HepG2 (cell line): ENCODE results near the gene GRB10. TPM values are rescaled to one million over a fixed set of nuclear protein-coding genes. Genes with fewer than 3 reads are reported as not detected.

ENCODE experiments used
- ATAC-seq: fragments of 200-7000 bp; cut with Tn5 transposase; 3 replicates; pipeline ENCODE4 v1.9.1; 2020; ENCODE audit warnings: mild to moderate bottlenecking, moderate library complexity
- BruUV-seq: library from RNA; stranded (reverse); fragments of 400-500 nt; replicated peaks from 2 replicates; lab custom pipeline; 2021; lab: Mats Ljungman, UMichigan
- CTCF ChIA-PET: fragments of 300-600 bp; formaldehyde crosslinking; extraction: SDS; loops from one replicate; lab custom pipeline; 2021; ENCODE audit warnings: low total read pairs, inconsistent platforms, low intra/inter-chr PET ratio; lab: Yijun Ruan, JAX
- POLR2A ChIA-PET: fragments of 350-600 bp; sonication (Branson Sonifier 250); formaldehyde crosslinking; loops from one replicate; lab custom pipeline; 2020; ENCODE audit warnings: antibody characterized with exemption, inconsistent platforms; lab: Yijun Ruan, JAX
- DNase-seq: peaks from one replicate; pipeline ENCODE4 v3.0.0-alpha.2; 2015; ENCODE audit warnings: low spot score
- FAIRE-seq: peaks from 3 replicates; lab custom pipeline; 2011; peaks lifted over from hg19 to GRCh38; lab: Jason Lieb, UNC
- H2AFZ ChIP-seq: one replicate; pipeline ENCODE4 v1.6.1; 2011; ENCODE audit warnings: low read length, inconsistent platforms
- H3K27ac ChIP-seq: fragments of 300-600 bp; 3 replicates; pipeline ENCODE4 v1.8.0; 2011; ENCODE audit warnings: mixed run types, mild to moderate bottlenecking, mixed read lengths, low read length, inconsistent platforms; ENCODE audit not compliant: insufficient read depth; ENCODE audit errors: extremely low read length
- H3K27me3 ChIP-seq, 2 experiments: fragments of 200-600 bp in 1 of 2; 2 replicates in 1 of 2; 3 replicates in 1 of 2; pipeline versions ENCODE4 v1.6.0 to v1.8.0; 2011; ENCODE audit warnings: low read length in 2 of 2, mild to moderate bottlenecking in 2 of 2, moderate library complexity in 2 of 2, inconsistent platforms in 1 of 2; ENCODE audit not compliant: insufficient read depth in 2 of 2, control insufficient read depth in 1 of 2
- H3K36me3 ChIP-seq, 2 experiments: fragments of 200-600 bp in 1 of 2; replicated peaks in 1 of 2; 2 replicates in 1 of 2; 3 replicates in 1 of 2; pipeline versions ENCODE4 v1.5.1 to v1.8.0; 2011; ENCODE audit warnings: low read length in 2 of 2, inconsistent platforms in 1 of 2; ENCODE audit not compliant: insufficient read depth in 2 of 2, control insufficient read depth in 1 of 2
- H3K4me1 ChIP-seq: 2 replicates; pipeline ENCODE4 v1.5.1; 2012; ENCODE audit warnings: low read length, inconsistent platforms; ENCODE audit not compliant: insufficient read depth
- H3K4me2 ChIP-seq: 2 replicates; pipeline ENCODE4 v1.6.0; 2011; ENCODE audit warnings: low read depth, low read length, inconsistent platforms
- H3K4me3 ChIP-seq, 3 experiments: fragments of 200-600 bp in 1 of 3; sonication (generic), shearing (Covaris generic) in 1 of 3; replicated peaks in 1 of 3; 2 replicates each; pipeline ENCODE4 v1.5.1; 2011 to 2016; ENCODE audit warnings: low read length in 3 of 3, inconsistent platforms in 2 of 3, low read depth in 2 of 3, mild to moderate bottlenecking in 2 of 3, control low read depth in 1 of 3, mixed read lengths in 1 of 3; ENCODE audit not compliant: insufficient read depth in 1 of 3
- H3K79me2 ChIP-seq: one replicate; pipeline ENCODE4 v1.6.1; 2011; ENCODE audit warnings: low read length, inconsistent platforms; ENCODE audit not compliant: insufficient read depth
- H3K9ac ChIP-seq: 2 replicates; pipeline ENCODE4 v1.6.0; 2011; ENCODE audit warnings: mild to moderate bottlenecking, low read depth, low read length, inconsistent platforms; ENCODE audit not compliant: insufficient read depth
- H3K9me3 ChIP-seq: 2 replicates; pipeline ENCODE4 v1.5.1; 2012; ENCODE audit warnings: mild to moderate bottlenecking, low read length
- H4K20me1 ChIP-seq: 2 replicates; pipeline ENCODE4 v1.6.0; 2011; ENCODE audit warnings: inconsistent platforms, mild to moderate bottlenecking, low read length, moderate library complexity; ENCODE audit not compliant: insufficient read depth
- BCL6 ChIP-seq: IDR thresholded peaks from 2 replicates; pipeline ENCODE4 v1.6.1; 2016; ENCODE audit warnings: missing genetic modification reagents, missing compliant biosample characterization
- BORCS8-MEF2B ChIP-seq: sonication (generic); formaldehyde crosslinking; IDR thresholded peaks from 2 replicates; pipeline ENCODE4 v1.8.0; 2022; ENCODE audit warnings: mild to moderate bottlenecking, missing genetic modification reagents
- GATAD2A ChIP-seq: IDR thresholded peaks from 2 replicates; pipeline ENCODE4 v1.6.1; 2016
- MED1 ChIP-seq: sonication (generic); formaldehyde crosslinking; IDR thresholded peaks from 2 replicates; pipeline ENCODE4 v1.4.0; 2020; ENCODE audit warnings: missing genetic modification reagents
- MIXL1 ChIP-seq: IDR thresholded peaks from 2 replicates; pipeline ENCODE4 v1.6.1; 2016
- MXD3 ChIP-seq: IDR thresholded peaks from 2 replicates; pipeline ENCODE4 v1.6.1; 2016; ENCODE audit warnings: mild to moderate bottlenecking, missing biosample characterization, missing genetic modification reagents
- RAD21 ChIP-seq: fragments of 450-650 bp; formaldehyde crosslinking; IDR thresholded peaks from 2 replicates; pipeline ENCODE4 v1.5.0; 2020; ENCODE audit warnings: mild to moderate bottlenecking
- THAP11 ChIP-seq: IDR thresholded peaks from 2 replicates; pipeline ENCODE4 v1.6.1; 2016; ENCODE audit warnings: missing biosample characterization, missing genetic modification reagents
- ZBTB26 ChIP-seq: IDR thresholded peaks from 2 replicates; pipeline ENCODE4 v1.6.1; 2016; ENCODE audit warnings: missing compliant biosample characterization, missing genetic modification reagents, borderline replicate concordance
- ZFP90 ChIP-seq: sonication (generic); formaldehyde crosslinking; IDR thresholded peaks from 2 replicates; pipeline ENCODE4 v1.8.0; 2022; ENCODE audit warnings: missing genetic modification reagents, mild to moderate bottlenecking, inconsistent platforms, borderline replicate concordance
- ZGPAT ChIP-seq: IDR thresholded peaks from 2 replicates; pipeline ENCODE4 v1.6.1; 2016; ENCODE audit warnings: mild to moderate bottlenecking
- ZNF574 ChIP-seq: sonication (generic); formaldehyde crosslinking; IDR thresholded peaks from 2 replicates; pipeline ENCODE4 v1.4.0; 2020; ENCODE audit warnings: missing genetic modification reagents
- WGBS: methylation state at CpG from one replicate; pipeline ENCODE4 v1.1.6; 2017; ENCODE audit warnings: low lambda C conversion rate; 5-methylcytosine and 5-hydroxymethylcytosine counted together
- in situ Hi-C: cut with HindIII; loops from 2 replicates; pipeline ENCODE4 v1.10.0; 2017; ENCODE audit warnings: low pct_unique_long_range_greater_than_20kb; ENCODE audit not compliant: extremely low pct_ligation_motif_present
- intact Hi-C: fragments of 100-400 bp; cut with micrococcal nuclease; formaldehyde crosslinking; loops from one replicate; pipeline ENCODE4 v1.10.0; 2022; ENCODE audit not compliant: unreplicated experiment
- polyA plus RNA-seq, 8 experiments: library from polyadenylated mRNA; depleted of rRNA in 3 of 8; stranded (reverse) in 7 of 8; unstranded in 1 of 8; fragments of >200 nt; fragmentation: Illumina TruSeq in 4 of 8; extraction: Trizol in 4 of 8; gene quantifications; 2 replicates each; pipeline versions ENCODE4 v1.2.1 to v1.2.3, GENCODE V29; 2011 to 2016; ENCODE audit warnings: low read depth in 4 of 8, missing spikeins in 1 of 8, mixed read lengths in 1 of 8; ENCODE audit not compliant: insufficient read depth in 1 of 8
- total RNA-seq, 5 experiments: library from RNA; depleted of rRNA; stranded (reverse); fragments of >200 nt; fragmentation: Illumina TruSeq; extraction: Trizol; gene quantifications; 2 replicates each; pipeline ENCODE4 v1.2.3, GENCODE V29; 2016; ENCODE audit warnings: low read depth in 1 of 5
- TF ChIP-seq, protein P1 (sequence below): sonication (generic); formaldehyde crosslinking; IDR thresholded peaks from 2 replicates; pipeline ENCODE4 v1.4.0; 2020; ENCODE audit warnings: missing genetic modification reagents
- TF ChIP-seq, protein P2 (sequence below): IDR thresholded peaks from 2 replicates; pipeline ENCODE4 v1.6.1; 2018; ENCODE audit warnings: missing genetic modification reagents, mild to moderate bottlenecking, missing compliant biosample characterization

The GRB10 gene
- total and polyA plus RNA-seq, 2 of the 13 experiments (the other 11 are each of a cell fraction or from before 2014, with no cell fraction given) = 4.0 to 6.8 TPM

DNA sequence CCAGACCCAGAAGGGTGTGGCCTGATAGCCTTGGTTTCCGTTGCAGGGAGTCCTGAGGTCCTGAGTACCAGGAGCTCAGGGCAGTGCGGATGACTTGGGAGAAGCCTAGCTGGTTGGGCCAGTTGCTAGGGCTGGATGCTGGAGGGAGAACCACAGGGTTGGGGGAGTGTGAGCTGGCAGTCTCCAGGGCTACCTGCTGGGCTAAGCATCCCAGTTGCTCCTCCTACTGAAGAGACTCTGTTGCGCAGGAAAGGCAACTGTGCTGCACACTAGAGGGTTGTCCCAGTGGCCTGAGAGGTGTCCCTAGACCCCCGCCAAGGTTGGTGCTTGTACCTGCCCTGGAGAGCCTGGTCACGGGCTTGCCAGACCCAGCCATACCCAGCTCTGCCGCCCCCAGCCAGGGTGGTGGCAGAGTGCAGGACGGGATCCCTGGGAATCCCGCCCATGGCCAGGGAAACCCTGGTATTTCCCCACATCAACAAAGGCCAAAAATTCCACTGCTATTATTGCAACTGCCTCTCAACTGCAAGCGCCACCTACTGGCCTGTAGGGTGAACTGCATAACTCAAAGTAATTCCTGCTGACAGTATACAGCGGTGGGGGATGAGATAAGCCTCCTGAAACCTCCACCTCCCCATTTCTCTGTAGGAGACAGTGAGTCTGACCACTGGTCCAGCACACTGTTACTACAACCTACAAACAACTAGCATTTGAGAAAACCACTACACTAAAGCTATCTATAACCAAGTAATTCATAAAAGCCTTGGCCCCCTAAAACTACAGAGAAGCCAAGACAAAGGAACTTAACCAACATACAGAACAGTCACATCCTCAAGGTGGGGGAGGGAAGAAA lies 149.9 kb downstream of the GRB10 start:
- POLR2A ChIA-PET = interaction anchor here (1.5 kb wide), 1 partner anchor 18 kb away, joined by 5 read pairs; no protein-coding TSS in a partner anchor
- peak; percentile 70 for DNase-seq
- intact Hi-C loops = loop anchor here (1.0 to 2.0 kb wide), 2 partner anchors 164 to 528 kb away; no protein-coding TSS in a partner anchor
- TF ChIP-seq BCL6 (CRISPR knock-in tag) = peak; percentile 34; the same call in 1 of the 2 replicates
- peak; percentile 30; the same call in 1 of the 2 replicates for TF ChIP-seq ZNF574 (CRISPR knock-in tag)
- no peak for TF ChIP-seq ZBTB26 (CRISPR knock-in tag)
- peak; percentile 32; the same call in 1 of the 2 replicates for TF ChIP-seq GATAD2A (CRISPR knock-in tag)
- 0 out of 2 replicates have a peak, but pooled peaks have one; percentile 21 for TF ChIP-seq ZFP90 (CRISPR knock-in tag)
- peak; percentile 78 for TF ChIP-seq RAD21 (CRISPR knock-in tag)
- TF ChIP-seq BORCS8-MEF2B (CRISPR knock-in tag) = peak; percentile 38; the same call in 1 of the 2 replicates
- TF ChIP-seq, protein P1, sequence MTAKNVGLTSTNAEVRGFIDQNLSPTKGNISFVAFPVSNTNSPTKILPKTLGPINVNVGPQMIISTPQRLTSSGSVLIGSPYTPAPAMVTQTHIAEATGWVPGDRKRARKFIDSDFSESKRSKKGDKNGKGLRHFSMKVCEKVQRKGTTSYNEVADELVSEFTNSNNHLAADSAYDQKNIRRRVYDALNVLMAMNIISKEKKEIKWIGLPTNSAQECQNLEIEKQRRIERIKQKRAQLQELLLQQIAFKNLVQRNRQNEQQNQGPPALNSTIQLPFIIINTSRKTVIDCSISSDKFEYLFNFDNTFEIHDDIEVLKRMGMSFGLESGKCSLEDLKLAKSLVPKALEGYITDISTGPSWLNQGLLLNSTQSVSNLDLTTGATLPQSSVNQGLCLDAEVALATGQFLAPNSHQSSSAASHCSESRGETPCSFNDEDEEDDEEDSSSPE (CRISPR knock-in tag) = peak; percentile 32; the same call in 1 of the 2 replicates
- TF ChIP-seq, protein P2, sequence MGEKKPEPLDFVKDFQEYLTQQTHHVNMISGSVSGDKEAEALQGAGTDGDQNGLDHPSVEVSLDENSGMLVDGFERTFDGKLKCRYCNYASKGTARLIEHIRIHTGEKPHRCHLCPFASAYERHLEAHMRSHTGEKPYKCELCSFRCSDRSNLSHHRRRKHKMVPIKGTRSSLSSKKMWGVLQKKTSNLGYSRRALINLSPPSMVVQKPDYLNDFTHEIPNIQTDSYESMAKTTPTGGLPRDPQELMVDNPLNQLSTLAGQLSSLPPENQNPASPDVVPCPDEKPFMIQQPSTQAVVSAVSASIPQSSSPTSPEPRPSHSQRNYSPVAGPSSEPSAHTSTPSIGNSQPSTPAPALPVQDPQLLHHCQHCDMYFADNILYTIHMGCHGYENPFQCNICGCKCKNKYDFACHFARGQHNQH = peak; percentile 44; the same call in 1 of the 2 replicates
- 0 out of 2 replicates have a peak, but pooled peaks have one; percentile 15 for TF ChIP-seq THAP11 (CRISPR knock-in tag)
- 0 out of 2 replicates have a peak, but pooled peaks have one; percentile 39 for TF ChIP-seq ZGPAT (CRISPR knock-in tag)
- TF ChIP-seq MXD3 (CRISPR knock-in tag) = 0 out of 2 replicates have a peak, but pooled peaks have one; percentile 40
- TF ChIP-seq MED1 (CRISPR knock-in tag) = peak; percentile 34; the same call in 1 of the 2 replicates
- peak; percentile 43; the same call in 1 of the 2 replicates for TF ChIP-seq MIXL1 (CRISPR knock-in tag)

More for the DNA sequence above, 149.9 kb downstream of the GRB10 start:
- peak; percentile 85 for ATAC-seq
- H3K27ac ChIP-seq = no peak overlapping the region
- peak; percentile 71 for FAIRE-seq
- no peak overlapping the region for H3K4me2 ChIP-seq
- no TSS peak for BruUV-seq
- H4K20me1 ChIP-seq = no peaks in the 10 kb centered on the region
- H3K36me3 ChIP-seq = no peaks in the 10 kb centered on the region
- no peaks in the 10 kb centered on the region for H3K79me2 ChIP-seq
- in situ Hi-C loops = no loop called here
- H3K4me3 ChIP-seq = no peak overlapping the region
- H3K27me3 ChIP-seq = no peaks in the 10 kb centered on the region
- H3K4me1 ChIP-seq = peaks cover 18% of the 10 kb centered on the region
- H3K9me3 ChIP-seq = no peaks in the 10 kb centered on the region
- CTCF ChIA-PET = interaction anchor here (0.9 to 2.9 kb wide), 5 partner anchors 18 to 165 kb away, joined by 3 to 31 read pairs (median 5); no protein-coding TSS in a partner anchor
- H3K9ac ChIP-seq = no peak overlapping the region
- 75% methylated on average over 1 of the region's 10 CpGs for WGBS
- H2AFZ ChIP-seq = no peak overlapping the region
